SJCRH30 (cell line): ENCODE measurements around the gene FAM184A. TPM values are rescaled to one million over a fixed set of nuclear protein-coding genes. Genes with fewer than 3 reads are reported as not detected.

Experiments
- DNase-seq, 2 experiments: peaks; one replicate each; pipeline ENCODE4 v3.0.0-alpha.2; 2015 to 2020
- H3K27ac ChIP-seq: fragments of 250-450 bp; sonication (Bioruptor Pico); 2 replicates; pipeline ENCODE4 v1.5.1; 2020; ENCODE audit warnings: mild to moderate bottlenecking, moderate library complexity
- H3K27me3 ChIP-seq: fragments of 250-450 bp; sonication (Bioruptor Pico); 2 replicates; pipeline ENCODE4 v1.5.1; 2020; ENCODE audit warnings: mild to moderate bottlenecking, moderate library complexity
- H3K36me3 ChIP-seq: fragments of 250-450 bp; sonication (Bioruptor Pico); 2 replicates; pipeline ENCODE4 v1.5.1; 2020; ENCODE audit warnings: mild to moderate bottlenecking, moderate library complexity
- H3K4me1 ChIP-seq: fragments of 250-450 bp; sonication (Bioruptor Pico); 2 replicates; pipeline ENCODE4 v1.5.1; 2020; ENCODE audit warnings: mild to moderate bottlenecking, moderate library complexity
- H3K4me3 ChIP-seq: fragments of 250-450 bp; sonication (Bioruptor Pico); 2 replicates; pipeline ENCODE4 v1.5.1; 2020; ENCODE audit warnings: mild to moderate bottlenecking, moderate library complexity
- H3K9me3 ChIP-seq: fragments of 250-450 bp; sonication (Bioruptor Pico); replicated peaks from 2 replicates; pipeline ENCODE4 v1.5.1; 2020; ENCODE audit warnings: mild to moderate bottlenecking, moderate library complexity
- total RNA-seq: library from RNA; depleted of rRNA; stranded (reverse); fragments of >200 nt; shearing (Covaris generic); gene quantifications from 2 replicates; pipeline ENCODE4 v1.2.3, GENCODE V29; 2014

FAM184A gene
- total RNA-seq, 1 experiment from 2014 or later: 11.3 TPM

GRCh38 chr6:118993803-118994251 lies 84.6 kb downstream of the FAM184A start:
- Histone ChIP-seq H3K36me3 (no peaks in the 10 kb centered on the region), H3K9me3 (no peaks in the 10 kb centered on the region), H3K4me1 (no peaks in the 10 kb centered on the region), H3K27ac (no peak overlapping the region), H3K27me3 (no peaks in the 10 kb centered on the region), H3K4me3 (no peak overlapping the region)
- no peak for DNase-seq

GRCh38 chr6:118993358-118993757 lies 85.1 kb downstream of the FAM184A start:
- Histone ChIP-seq H3K4me3 (no peak overlapping the region), H3K27me3 (no peaks in the 10 kb centered on the region), H3K9me3 (no peaks in the 10 kb centered on the region), H3K27ac (no peak overlapping the region), H3K4me1 (no peaks in the 10 kb centered on the region), H3K36me3 (no peaks in the 10 kb centered on the region)
- no peak for DNase-seq

GRCh38 chr6:118992186-118992795 lies 86.2 kb downstream of the FAM184A start:
- H3K27ac ChIP-seq: no peak overlapping the region

GRCh38 chr6:118986312-118986711 lies 92.2 kb downstream of the FAM184A start:
- no peaks in the 10 kb centered on the region for H3K36me3 ChIP-seq
- H3K4me1 ChIP-seq: peaks cover 20% of the 10 kb centered on the region
- H3K27me3 ChIP-seq: no peaks in the 10 kb centered on the region
- no peak overlapping the region for H3K27ac ChIP-seq
- no peak overlapping the region for H3K4me3 ChIP-seq
- DNase-seq: no peak
- no peaks in the 10 kb centered on the region for H3K9me3 ChIP-seq

More at GRCh38 chr6:118992186-118992795, 86.2 kb downstream of the FAM184A start:
- Histone ChIP-seq H3K27me3 (no peaks in the 10 kb centered on the region), H3K36me3 (no peaks in the 10 kb centered on the region), H3K9me3 (no peaks in the 10 kb centered on the region), H3K4me1 (no peaks in the 10 kb centered on the region; the same call in 1 of the 2 replicates), H3K4me3 (no peak overlapping the region)
- no peak for DNase-seq

GRCh38 chr6:118985123-118985830 lies 93.2 kb downstream of the FAM184A start:
- peak overlapping the region; percentile 34 for H3K4me3 ChIP-seq

GRCh38 chr6:118984342-118984741 lies 94.1 kb downstream of the FAM184A start:
- Histone ChIP-seq H3K4me3 (no peak overlapping the region), H3K27me3 (no peaks in the 10 kb centered on the region), H3K36me3 (no peaks in the 10 kb centered on the region), H3K9me3 (no peaks in the 10 kb centered on the region), H3K4me1 (peaks cover 20% of the 10 kb centered on the region), H3K27ac (no peak overlapping the region; the same call in 1 of the 2 replicates)
- no peak for DNase-seq

More at GRCh38 chr6:118985123-118985830, 93.2 kb downstream of the FAM184A start:
- Histone ChIP-seq H3K36me3 (no peaks in the 10 kb centered on the region), H3K9me3 (no peaks in the 10 kb centered on the region), H3K4me1 (peaks cover 20% of the 10 kb centered on the region), H3K27ac (peak overlapping the region; percentile 66), H3K27me3 (no peaks in the 10 kb centered on the region)
- peak; percentile 58 to 81 for DNase-seq

- H3K4me1 ChIP-seq: peaks cover 23% of the 10 kb centered on the region
- no peaks in the 10 kb centered on the region; the same call in 1 of the 2 replicates for H3K36me3 ChIP-seq
- H3K9me3 ChIP-seq: no peaks in the 10 kb centered on the region
- H3K4me3 ChIP-seq: no peak overlapping the region
- no peak overlapping the region for H3K27ac ChIP-seq
- H3K27me3 ChIP-seq: no peaks in the 10 kb centered on the region
- DNase-seq: no peak
Observed at GRCh38 chr6:118982575-118982911, 95.9 kb downstream of the FAM184A start.

GRCh38 chr6:118981884-118982574 lies 96.4 kb downstream of the FAM184A start:
- DNase-seq: peak; percentile 9 to 42
- peaks cover 21% of the 10 kb centered on the region for H3K4me1 ChIP-seq
- H3K4me3 ChIP-seq: no peak overlapping the region
- H3K27ac ChIP-seq: no peak overlapping the region
- no peaks in the 10 kb centered on the region; the same call in 1 of the 2 replicates for H3K36me3 ChIP-seq
- no peaks in the 10 kb centered on the region for H3K27me3 ChIP-seq
- H3K9me3 ChIP-seq: no peaks in the 10 kb centered on the region

- no peaks in the 10 kb centered on the region for H3K9me3 ChIP-seq
- H3K27me3 ChIP-seq: no peaks in the 10 kb centered on the region
- H3K4me1 ChIP-seq: peaks cover 10% of the 10 kb centered on the region
- no peaks in the 10 kb centered on the region; the same call in 1 of the 2 replicates for H3K36me3 ChIP-seq
- H3K4me3 ChIP-seq: no peak overlapping the region
- DNase-seq: no peak
- no peak overlapping the region for H3K27ac ChIP-seq
Observed at GRCh38 chr6:118980063-118980462, 98.4 kb downstream of the FAM184A start.

GRCh38 chr6:118974790-118975189 lies 103.7 kb downstream of the FAM184A start:
- H3K27me3 ChIP-seq: no peaks in the 10 kb centered on the region
- no peaks in the 10 kb centered on the region; the same call in 1 of the 2 replicates for H3K36me3 ChIP-seq
- no peak for DNase-seq
- 0 out of 2 replicates have a peak, but pooled peaks cover 3% of the 10 kb centered on the region for H3K4me1 ChIP-seq
- H3K4me3 ChIP-seq: no peak overlapping the region
- H3K27ac ChIP-seq: no peak overlapping the region
- no peaks in the 10 kb centered on the region for H3K9me3 ChIP-seq

- H3K36me3 ChIP-seq: no peaks in the 10 kb centered on the region
- no peaks in the 10 kb centered on the region for H3K9me3 ChIP-seq
- no peak for DNase-seq
- no peaks in the 10 kb centered on the region for H3K4me1 ChIP-seq
- H3K4me3 ChIP-seq: no peak overlapping the region
- H3K27ac ChIP-seq: no peak overlapping the region
- H3K27me3 ChIP-seq: no peaks in the 10 kb centered on the region
Observed at GRCh38 chr6:118971682-118972081, 106.8 kb downstream of the FAM184A start.

- no peaks in the 10 kb centered on the region for H3K36me3 ChIP-seq
- H3K9me3 ChIP-seq: no peaks in the 10 kb centered on the region
- no peak overlapping the region for H3K27ac ChIP-seq
Observed at GRCh38 chr6:118970866-118971265, 107.6 kb downstream of the FAM184A start.

GRCh38 chr6:118968416-118968815 lies 110.0 kb downstream of the FAM184A start:
- no peaks in the 10 kb centered on the region for H3K9me3 ChIP-seq
- no peaks in the 10 kb centered on the region for H3K4me1 ChIP-seq
- H3K36me3 ChIP-seq: no peaks in the 10 kb centered on the region
- no peak overlapping the region for H3K4me3 ChIP-seq
- no peak overlapping the region for H3K27ac ChIP-seq
- peak in 1 of 2 experiments; percentile 55 for DNase-seq
- no peaks in the 10 kb centered on the region for H3K27me3 ChIP-seq

More at GRCh38 chr6:118970866-118971265, 107.6 kb downstream of the FAM184A start:
- no peak overlapping the region for H3K4me3 ChIP-seq
- H3K4me1 ChIP-seq: no peaks in the 10 kb centered on the region
- H3K27me3 ChIP-seq: no peaks in the 10 kb centered on the region
- DNase-seq: no peak

- Histone ChIP-seq H3K9me3 (no peaks in the 10 kb centered on the region), H3K4me1 (no peaks in the 10 kb centered on the region), H3K27me3 (no peaks in the 10 kb centered on the region), H3K4me3 (no peak overlapping the region), H3K36me3 (no peaks in the 10 kb centered on the region), H3K27ac (no peak overlapping the region)
- no peak for DNase-seq
Observed at GRCh38 chr6:118967239-118967638, 111.2 kb downstream of the FAM184A start.

- no peaks in the 10 kb centered on the region for H3K27me3 ChIP-seq
- no peak overlapping the region for H3K4me3 ChIP-seq
- H3K27ac ChIP-seq: no peak overlapping the region
- H3K9me3 ChIP-seq: no peaks in the 10 kb centered on the region
- no peaks in the 10 kb centered on the region; the same call in 1 of the 2 replicates for H3K36me3 ChIP-seq
- no peak for DNase-seq
- H3K4me1 ChIP-seq: no peaks in the 10 kb centered on the region
Observed at GRCh38 chr6:118965843-118966370, 112.6 kb downstream of the FAM184A start.
